GM18511 (cell line): ENCODE results near the gene LSM14B.
"Not testable (repeated sequence)": the region's sequence is repeated elsewhere in the genome, so short reads cannot be mapped to it uniquely, and the experiment has no call there.

Experiments used
- ATAC-seq: cut with Tn5 transposase; IDR thresholded peaks from one replicate; pipeline ENCODE4 v1.9.1; 2021; ENCODE audit warnings: mild to moderate bottlenecking, moderate library complexity; ENCODE audit not compliant: unreplicated experiment

The LSM14B gene

DNA sequence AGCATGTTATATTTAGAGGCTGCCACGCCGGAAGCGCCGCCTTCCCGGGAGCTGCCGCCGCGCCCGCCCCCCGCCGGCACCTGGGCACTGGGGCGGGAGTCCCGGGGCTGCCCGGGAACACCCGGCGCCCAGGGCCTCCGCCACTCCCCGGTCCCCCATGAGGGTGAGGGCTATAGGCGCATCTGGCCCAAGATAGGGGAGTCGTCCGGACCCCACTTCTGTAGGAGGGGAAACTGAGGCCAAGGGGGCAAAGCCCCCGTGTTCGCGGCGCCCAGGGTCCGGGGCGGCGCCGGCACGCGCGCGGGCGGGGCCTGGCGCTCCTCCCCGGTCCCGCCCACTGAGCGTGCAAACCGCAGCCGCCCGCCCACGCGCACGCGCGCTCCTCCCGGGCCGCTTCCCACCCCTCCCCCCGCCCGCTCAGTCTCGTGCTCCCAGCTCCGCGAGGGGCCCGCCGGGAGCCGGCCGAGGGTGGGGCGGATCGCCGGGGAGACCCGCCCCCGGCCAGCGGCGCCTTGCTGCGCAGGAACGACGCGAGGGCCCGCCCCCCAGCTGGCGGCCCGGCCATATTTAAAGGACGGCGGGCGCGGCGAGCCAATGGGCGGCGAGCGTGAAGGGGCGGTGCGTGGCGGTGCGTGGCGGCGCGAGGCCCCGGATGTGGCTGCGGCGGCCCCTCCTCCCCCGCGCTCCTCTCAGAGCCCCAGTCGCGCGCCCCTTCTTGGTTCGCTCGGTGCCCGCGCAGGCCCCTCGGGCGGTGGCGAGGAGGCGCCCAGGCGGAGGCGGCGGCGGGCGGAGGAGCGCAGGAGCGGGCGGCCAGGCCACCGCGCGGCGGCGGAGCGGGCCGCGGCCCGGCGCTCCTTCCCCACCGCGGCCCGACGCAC is at the start of gene LSM14B:
Gene LSM14B, plus strand, starts transcription at position 700 of the 878 bp plus-strand sequence. CDS start 192 bp downstream, outside the sequence.
- peak; percentile 80 for ATAC-seq

DNA sequence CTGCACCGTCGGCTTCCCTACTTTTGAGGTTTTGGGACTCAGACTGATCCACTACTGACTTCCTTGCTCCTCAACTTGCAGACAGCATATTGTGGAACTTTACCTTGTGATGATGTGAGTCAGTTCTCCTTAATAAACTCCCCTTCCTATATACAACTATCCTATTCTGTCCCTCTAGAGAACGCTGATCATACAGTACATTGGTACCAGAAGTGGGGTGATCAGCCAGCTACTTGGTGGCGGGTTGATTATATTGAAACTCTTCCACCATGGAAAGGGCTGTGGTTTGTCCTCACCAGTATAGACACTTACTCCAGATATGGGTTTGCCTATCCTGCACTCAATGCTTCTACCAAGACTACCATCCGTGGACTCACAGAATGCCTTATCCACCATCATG is 49.0 kb upstream of the LSM14B start:
- ATAC-seq: no peak

DNA sequence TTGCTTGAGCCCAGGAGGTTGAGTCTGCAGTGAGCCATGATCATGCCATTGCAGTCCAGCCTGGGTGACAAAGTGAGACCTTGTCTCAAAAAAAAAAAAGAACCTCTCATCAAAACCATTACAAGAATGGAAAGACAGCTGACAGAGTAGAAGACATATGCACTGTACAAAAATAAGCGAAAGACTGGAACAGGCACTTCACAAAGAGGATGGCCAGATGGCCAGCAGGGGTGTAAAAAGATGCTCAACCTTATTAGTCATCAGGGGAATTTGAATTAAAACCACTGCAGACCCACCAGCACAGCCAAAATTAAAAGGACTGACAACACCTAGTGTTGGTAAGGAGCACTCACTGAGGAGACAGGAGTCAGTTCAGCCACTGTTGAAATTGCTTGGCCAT is 43.1 kb upstream of the LSM14B start:
- ATAC-seq: no peak

DNA sequence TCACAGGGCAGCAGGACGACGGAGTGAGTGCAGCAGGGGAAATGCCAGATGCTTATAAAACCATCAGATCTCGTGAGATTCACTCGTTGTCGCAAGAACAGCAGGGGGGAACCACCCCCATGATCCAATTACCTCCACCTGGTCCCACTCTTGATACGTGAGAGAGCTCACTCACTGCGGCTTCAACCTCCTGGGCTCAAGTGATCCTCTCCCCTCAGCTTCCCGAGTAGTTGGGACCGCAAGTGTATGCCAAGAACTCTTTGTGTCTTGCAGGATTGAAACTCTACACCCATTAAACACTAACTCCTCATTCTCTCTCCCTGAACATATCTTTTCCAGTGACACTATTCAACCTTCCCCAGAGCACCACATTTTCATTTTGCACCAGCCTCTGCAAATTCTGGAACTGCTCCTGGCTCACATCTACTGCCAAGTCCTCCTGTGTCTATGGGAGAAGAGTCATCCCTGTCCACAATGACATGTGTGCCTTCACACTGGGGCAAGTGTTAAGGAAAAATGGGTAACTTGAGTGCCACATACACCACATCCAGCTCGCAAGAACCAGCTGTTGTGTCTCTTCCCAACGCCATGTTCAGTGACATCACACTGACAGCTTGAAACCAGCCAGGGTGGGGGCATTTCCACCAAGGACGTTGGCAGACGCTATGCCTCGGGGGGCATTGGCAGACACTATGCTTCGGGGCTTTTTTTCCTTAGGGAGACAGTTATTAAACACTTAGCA is 41.9 kb upstream of the LSM14B start:
- no peak for ATAC-seq

DNA sequence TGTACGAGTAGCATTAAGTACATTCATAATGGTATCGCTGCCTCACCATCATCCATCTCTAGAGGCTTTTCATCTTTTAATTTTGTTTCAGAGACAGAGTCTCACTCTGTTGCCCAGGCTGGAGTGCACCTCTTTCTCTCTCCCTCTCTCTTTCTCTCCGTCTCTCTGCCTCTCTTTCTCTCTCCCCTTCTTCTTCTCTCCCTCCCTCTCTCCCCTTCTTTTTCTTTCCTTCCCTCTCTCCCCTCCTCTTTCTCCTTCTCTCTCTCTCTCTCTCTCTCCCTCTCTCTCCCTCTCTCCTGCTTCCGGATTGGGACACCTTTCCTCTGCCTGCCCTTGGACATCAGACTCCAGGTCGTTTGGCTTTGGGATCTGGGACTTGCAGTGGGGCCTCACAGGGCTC is 39.0 kb upstream of the LSM14B start:
- no peak for ATAC-seq

DNA sequence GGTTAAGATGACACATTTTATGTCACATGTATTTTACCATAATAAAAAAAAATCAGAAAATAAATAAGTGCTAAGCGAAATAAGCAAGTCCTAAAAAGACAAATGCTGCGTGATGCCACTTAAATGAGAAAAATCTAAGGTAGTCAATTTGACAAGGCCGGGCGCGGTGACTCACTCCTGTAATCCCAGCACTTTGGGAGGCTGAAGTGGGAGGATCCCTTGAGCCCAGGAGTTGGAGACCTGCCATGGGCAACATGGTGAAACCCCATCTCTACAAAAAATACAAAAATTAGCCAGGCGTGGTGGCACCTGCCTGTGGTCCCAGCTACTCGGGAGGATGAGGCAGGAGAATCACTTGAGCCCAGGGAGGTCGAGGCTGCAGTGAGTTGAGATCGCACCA is 38.1 kb upstream of the LSM14B start:
- ATAC-seq: not testable (repeated sequence)

DNA sequence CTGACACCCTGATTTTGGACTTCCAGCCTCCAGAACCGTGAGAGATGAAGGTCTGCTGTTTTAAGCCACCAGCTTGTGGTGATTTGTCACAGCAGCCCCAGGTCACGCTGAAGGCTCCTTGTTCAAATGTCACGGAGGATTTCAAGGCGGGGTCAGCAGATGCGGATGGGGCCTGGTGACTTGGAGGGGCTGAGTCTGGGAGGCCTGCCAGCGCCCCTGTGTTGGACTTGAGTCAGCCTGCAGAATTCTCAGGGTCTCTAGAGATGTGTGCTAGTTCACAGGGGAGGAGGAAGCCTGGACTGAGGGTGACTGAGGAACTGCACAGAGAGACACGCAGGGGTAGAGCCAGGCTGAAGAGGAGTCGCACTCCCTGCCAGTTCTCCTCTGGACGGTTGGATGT is 37.1 kb upstream of the LSM14B start:
- no peak for ATAC-seq

DNA sequence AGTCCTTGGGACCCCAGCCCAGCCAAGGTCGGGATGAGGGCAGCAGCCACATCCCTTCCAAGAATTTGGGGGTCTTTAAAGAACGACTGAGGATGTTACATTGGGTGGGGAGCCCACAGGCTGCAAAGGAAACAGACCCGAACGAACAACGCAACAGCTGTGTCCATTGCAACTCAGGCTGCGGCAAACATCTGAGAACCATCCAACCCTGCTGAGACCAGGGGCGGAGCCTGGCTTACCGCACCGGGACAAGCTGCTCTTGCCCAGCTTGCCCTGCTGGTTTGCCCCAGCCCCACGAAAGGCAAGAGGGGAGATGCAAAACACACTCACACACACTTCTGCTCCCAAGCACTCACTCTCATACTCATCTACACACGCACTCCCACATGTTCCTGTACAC is 35.0 kb upstream of the LSM14B start:
- ATAC-seq: no peak

DNA sequence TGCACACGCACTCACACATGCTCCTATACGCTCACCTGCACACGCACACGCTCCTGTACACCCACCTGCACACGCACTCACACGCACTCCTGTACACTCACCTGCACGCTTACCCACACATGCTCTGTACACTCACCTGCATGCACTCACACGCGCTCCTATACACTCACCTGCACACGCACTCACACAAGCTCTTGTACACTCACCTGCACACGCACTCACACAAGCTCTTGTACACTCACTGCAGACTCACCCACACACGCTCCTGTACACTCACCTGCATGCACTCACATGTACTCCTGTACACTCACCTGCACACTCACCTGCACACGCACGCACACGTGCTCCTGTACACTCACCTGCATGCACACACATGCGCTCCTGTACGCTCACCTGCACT is 34.6 kb upstream of the LSM14B start:
- ATAC-seq: no peak

DNA sequence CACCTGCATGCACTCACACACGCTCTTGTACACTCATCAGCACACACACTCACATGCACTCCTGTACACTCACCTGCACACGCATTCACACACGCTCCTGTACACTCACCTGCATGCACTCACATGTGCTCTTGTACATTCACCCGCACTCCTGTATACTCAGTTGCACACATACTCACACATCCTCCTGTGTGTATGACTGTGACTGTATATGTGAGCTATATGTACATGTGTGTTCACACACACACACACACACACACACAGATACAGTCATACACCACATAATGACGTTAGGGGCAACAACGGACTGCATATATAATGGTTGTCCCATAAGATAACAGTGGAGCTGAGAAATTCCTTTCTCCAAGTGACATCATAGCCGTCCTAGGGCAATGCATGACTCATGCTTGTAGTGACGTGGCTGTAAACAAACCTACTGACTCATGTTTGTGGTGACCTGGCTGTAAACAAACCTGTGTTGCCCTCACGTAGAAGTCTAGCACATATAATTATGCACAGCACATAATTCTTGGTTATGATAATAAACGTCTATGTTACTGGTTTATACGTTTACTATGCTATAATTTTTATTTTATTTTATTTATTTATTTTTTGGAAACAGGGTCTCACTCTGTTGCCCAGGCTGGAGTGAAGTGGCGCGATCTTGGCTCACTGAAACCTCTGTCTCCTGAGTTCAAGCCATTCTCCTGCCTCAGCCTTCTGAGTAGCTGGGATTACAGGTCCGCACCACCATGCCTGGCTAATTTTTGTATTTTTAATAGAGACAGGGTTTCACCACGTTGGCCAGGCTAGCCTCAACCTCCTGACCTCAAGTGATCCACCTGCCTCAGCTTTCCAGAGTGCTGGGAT is 33.8 kb upstream of the LSM14B start:
- ATAC-seq: no peak

DNA sequence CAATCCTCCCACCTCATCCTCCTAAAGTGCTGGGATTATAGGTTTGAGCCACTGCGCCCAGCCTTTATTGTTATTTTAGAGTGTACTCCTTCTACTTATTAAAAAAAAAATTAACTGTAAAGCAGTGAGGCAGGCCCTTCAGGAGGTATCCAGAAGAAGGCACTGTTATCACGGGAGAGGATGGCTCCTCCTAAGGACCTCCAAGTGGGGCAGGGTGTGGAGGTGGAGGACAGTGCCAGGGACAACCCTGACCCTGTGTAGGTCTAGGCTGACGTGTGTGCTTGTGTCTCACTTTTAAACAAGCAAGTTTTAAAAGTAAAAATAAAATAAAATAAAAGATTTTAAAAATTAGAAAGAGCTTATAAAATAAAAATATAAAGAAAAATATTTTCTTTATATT is 32.9 kb upstream of the LSM14B start:
- no peak for ATAC-seq

DNA sequence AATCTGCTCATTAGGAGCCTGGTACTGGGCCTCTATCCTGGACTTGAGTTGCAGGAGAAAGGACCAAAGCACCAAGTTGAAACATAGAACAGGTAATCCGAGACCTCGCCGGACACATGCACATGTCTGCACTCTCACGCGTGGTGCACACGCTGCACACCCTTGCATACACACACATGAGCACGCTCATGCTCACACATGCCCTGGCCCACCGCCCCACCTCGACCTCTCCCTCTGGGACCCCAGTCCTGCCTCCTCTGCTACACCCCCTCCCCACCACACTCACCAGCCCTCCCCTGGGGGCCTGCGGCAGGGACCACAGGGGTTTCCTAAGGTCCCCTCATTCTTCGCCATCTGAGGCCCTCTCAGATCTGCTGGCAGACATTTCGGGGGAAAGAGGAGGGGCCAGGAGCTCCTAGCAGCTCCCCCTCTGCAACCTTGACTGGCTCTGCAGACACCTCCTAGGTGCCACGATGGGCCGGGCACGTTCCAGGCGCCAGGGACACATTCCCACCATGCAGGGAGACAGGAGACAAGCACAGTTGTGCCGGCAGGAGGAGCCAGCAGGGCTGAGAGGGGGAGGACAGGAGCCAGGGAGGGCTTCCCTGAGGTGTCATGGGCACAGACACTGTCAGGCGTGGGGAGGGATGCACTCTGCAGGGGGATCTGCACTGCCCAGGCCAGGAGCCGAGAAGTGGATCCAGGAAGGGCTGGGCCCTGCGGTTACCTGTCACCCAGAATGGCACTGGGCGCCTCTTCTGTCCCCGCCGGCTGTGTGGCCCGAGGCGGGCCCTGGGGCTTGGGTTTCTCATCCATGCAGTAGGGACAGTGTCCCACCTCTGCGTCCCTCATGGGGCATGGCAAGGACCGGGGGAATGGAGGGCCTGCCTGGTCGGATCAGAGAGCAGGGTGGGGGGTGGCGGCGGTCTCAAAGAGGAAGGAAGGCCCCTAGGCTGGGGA is 25.6 kb upstream of the LSM14B start:
- ATAC-seq: no peak

DNA sequence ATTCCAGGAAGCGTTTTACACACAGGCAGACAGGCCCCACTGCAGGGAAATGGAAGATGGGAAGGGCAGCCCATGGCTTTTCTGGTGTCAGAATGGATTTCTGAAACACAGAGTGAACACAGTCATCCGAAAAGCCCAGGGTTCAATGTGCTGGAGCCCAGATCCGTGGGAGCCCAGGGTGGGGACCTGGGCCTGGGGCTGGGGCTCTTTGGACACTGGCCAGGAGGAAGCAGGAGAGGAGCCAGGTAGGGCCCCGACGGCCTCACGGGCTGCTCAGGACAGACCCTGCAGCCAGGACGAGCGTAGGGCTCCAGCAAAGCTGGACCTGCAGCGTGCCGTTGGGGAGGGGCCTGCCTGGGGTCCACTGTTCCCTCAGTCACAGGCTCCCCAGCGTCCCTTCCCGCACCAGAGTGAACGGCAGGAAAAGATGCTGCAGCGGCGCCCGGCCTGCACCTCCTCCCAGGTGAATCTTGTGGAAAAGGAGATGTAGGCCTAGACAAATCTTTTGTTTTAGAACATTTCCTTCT is 24.3 kb upstream of the LSM14B start:
- ATAC-seq: no peak

DNA sequence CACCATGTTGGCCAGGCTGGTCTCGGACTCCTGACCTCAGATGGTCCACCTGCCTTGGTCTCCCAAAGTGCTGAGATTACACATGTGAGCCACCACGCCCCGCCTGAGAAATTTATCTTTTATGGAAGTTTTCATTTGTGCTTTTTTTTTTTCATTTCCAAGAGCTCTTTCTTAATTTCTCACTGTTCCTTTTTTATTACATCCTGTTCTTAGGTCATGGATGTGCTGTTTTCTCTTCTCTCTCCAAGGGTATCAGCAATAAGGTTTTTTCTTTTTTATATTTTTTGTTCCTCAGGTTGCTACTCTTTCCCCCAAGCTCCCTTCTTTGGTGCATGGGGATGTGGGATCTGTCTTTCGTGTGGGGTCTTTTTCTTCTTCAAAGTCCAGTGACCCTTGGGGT is 21.2 kb upstream of the LSM14B start:
- no peak for ATAC-seq

DNA sequence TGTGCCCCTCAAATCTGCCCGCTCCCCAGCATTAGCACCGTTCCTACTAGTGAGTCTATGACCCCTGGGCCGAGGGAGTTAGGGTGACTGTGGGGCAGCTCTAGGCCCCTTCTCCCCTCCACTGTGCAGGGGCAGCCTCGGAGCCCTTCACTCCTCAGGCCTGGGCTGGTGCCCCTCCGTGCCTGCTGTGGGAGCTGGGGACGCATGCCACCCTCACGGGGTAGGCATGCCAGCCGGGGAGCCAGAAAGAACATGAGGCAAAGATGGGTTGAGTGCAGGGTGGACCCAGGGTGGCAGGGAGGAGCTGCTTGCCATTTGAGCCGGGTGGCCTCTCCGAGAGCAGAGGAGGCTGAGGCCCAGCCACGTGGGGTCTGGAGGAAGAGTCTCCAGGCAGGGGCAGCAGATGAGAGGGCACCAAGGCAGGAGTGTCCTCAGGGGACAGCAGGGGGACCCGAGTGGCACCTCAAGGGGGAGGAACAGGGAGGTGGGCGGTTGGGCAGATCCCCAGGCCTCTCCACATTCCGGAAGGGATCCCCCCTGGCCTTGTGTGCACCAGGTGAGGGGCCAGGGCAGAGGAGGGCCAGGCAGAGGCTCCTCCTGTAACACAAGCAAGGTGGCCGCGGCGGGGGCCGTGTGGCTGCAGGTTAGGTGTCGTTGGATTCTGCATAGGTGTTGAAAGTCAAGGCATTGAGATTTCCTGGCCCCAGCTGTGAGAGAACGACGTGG is 18.6 kb upstream of the LSM14B start:
- no peak for ATAC-seq

DNA sequence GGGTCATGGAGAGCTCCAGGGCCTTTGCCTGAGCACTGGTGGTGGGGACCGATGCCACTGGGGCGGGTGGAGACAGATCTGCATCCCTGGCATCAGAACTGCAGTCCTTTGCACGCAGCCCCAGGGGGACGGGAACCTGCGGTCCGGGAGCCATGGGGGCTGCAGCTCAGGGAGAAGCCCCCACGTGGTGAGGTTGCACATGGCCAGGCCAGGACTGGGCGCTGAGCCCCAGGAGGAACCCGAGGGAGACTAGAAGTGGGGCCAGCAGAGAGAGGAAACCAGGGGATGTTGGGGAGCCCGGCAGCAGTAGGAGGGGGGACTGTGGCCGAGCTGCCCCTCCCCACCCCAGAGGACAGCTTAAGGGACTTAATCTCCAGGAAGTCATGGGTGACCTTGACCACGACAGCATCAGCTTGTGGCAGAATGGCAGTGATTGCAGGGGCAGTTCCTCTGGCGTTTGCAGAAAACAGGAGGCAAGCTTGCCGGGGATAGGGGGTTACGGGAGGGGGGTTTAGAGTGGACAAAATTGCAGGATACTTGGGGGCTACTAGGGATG is 18.0 kb upstream of the LSM14B start:
- no peak for ATAC-seq

DNA sequence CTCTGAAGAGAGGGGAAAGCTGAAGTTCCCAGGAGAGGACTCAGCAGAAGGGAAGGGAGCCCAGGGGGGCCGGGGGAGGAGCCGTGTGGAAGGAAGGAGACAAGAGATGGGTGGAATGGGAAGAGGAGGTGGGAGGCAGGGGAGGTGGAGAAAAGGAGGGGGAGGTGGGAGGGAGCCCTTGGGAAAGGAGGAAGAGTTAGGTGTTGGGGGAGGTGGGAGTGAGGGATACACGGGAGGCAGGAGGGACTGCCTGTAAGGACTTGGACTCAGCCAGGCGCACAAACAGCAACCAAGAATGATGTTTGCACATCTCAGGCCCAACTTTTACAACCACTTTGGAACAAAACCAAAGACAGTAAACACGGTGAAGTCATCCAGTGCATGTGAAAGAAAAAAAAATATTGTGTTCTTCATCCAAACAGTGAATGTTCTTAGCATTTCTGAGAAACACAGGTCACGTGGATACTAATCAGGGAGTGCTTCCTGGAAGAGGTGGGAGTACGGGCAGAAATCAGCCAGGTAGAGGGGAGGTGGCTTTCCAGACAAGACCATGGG is 17.4 kb upstream of the LSM14B start:
- no peak for ATAC-seq

DNA sequence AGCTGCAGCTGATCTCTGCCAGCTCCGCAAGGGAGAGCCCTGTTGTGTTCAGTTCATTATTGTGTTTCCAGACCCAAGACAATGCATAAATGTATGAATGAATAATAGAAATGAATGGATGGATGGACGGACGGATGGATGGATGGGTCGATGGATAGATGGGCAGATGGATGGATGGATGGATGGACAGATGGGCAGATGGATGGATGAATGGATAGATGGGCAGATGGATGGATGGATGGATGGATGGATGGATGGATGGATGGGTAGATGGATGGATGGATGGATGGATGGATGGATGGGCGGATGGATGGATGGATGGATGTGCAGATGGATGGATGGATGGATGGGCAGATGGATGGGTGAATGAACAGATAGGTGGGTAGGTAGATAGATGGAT is 16.7 kb upstream of the LSM14B start:
- no peak for ATAC-seq

DNA sequence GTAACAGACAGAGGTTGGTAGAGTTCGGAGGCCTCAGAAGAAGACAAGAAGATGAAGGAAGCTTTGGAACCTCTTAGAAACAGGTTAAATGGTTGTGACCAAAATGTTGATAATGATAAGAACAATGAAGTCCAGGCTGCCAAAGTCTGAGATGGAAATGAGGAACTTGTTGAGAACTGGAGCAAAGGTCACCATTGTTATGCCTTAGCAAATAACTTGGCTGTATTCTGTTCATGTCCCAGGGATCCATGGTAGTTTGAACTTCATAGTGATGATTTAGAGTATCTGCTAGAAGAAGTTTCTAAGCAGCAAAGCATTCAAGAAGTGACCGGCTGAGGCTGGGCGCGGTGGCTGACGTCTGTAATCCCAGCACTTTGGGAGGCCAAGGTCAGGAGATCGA is 11.1 kb upstream of the LSM14B start:
- no peak for ATAC-seq
